ENCODE data around the gene ERAL1. TPM values are rescaled to one million over a fixed set of nuclear protein-coding genes. Genes with fewer than 3 reads are reported as not detected.

The ERAL1 gene
- total and polyA plus RNA-seq, 2 of the 8 experiments (the other 6 are each of a cell fraction or from before 2014, with no cell fraction given): 67.8 to 122 TPM

GRCh38 chr17:28901866-28902818, 47.3 kb downstream of the ERAL1 start:
- 4% methylated on average over 61 of the region's 62 CpGs; no CpG with 5 or more reads in 1 of the 2 experiments for WGBS, 2 experiments (ENCODE audit: extremely low coverage in 1 of 2, insufficient coverage in 1 of 2, insufficient read length in 1 of 2, insufficient replicate concordance in 2 of 2, low coverage in 1 of 2, low lambda C conversion rate in 2 of 2, missing lambda C conversion rate in 1 of 2)
- Histone ChIP-seq H2BK12ac (ENCODE audit: low read depth, low read length) (0 out of 2 replicates have a peak overlapping the region, but pooled peaks have one; percentile 39), H2BK20ac (ENCODE audit: low read length) (no peak overlapping the region), H4K8ac (ENCODE audit: extremely low read depth, insufficient read depth, low read length) (peak overlapping the region; percentile 92), H3K27ac (ENCODE audit: low read depth, low read length) (peak overlapping the region; percentile 54), H3K9ac (replicated peaks in 1 of 4; ENCODE audit: extremely low read depth in 1 of 4, low read depth in 3 of 4, low read length in 3 of 4) (peak overlapping the region; percentile 35 to 84 (median 71)), H2AFZ (ENCODE audit: low read length) (no peak overlapping the region), H3K23ac (ENCODE audit: insufficient read length) (no peak overlapping the region), H3K9me3 (ENCODE audit: insufficient read depth in 2 of 2, low read depth in 1 of 2, low read length in 1 of 2) (no peaks in the 10 kb centered on the region), H3K4me2 (ENCODE audit: insufficient read depth in 1 of 2, low read depth in 2 of 2, low read length in 2 of 2) (peak overlapping the region; percentile 70 to 88), H3K4me3 (ENCODE audit: extremely low read depth in 1 of 4, insufficient read depth in 2 of 4, low read depth in 3 of 4, low read length in 4 of 4) (peak overlapping the region; percentile 52 to 85 (median 72)), H3K36me3 (ENCODE audit: control insufficient read depth in 2 of 4, insufficient read depth in 4 of 4, low read length in 3 of 4) (peaks cover 9 to 17% (median 14%) of the 10 kb centered on the region in 4 experiments; a peak in 6 of 8 replicates), H3K14ac (ENCODE audit: insufficient read length) (no peak overlapping the region), H3K4me1 (replicated peaks in 1 of 4; ENCODE audit: control insufficient read depth in 3 of 4, insufficient read depth in 4 of 4, low read length in 3 of 4) (peaks cover 2 to 12% (median 5%) of the 10 kb centered on the region in 4 experiments; a peak in 6 of 7 replicates), H3K4ac (replicated peaks; ENCODE audit: insufficient read length, low read depth, low read length) (no peak overlapping the region), H2BK120ac (replicated peaks; ENCODE audit: low read depth, low read length) (no peak overlapping the region), H2BK5ac (ENCODE audit: low read depth, low read length) (peak overlapping the region; percentile 46; the same call in 1 of the 2 replicates), H3K79me2 (ENCODE audit: control insufficient read depth in 1 of 2, insufficient read depth in 2 of 2, low read length in 2 of 2) (peaks cover 0 to 3% of the 10 kb centered on the region in 2 experiments; a peak in 2 of 4 replicates), H2BK15ac (ENCODE audit: low read length) (no peak overlapping the region), H4K5ac (ENCODE audit: insufficient read length, low read depth, low read length) (no peak overlapping the region), H4K91ac (replicated peaks; ENCODE audit: insufficient read length, low read length) (peak overlapping the region; percentile 34), H3K23me2 (ENCODE audit: low read depth, low read length) (peaks cover 9% of the 10 kb centered on the region; the same call in 1 of the 2 replicates), H2AK5ac (ENCODE audit: low read depth, low read length) (no peak overlapping the region), H3K56ac (replicated peaks; ENCODE audit: insufficient read length, low read depth, low read length) (peak overlapping the region; percentile 86), H3K79me1 (ENCODE audit: low read depth, low read length) (peaks cover 3% of the 10 kb centered on the region; the same call in 1 of the 2 replicates), H3K18ac (ENCODE audit: extremely low read depth, low read length) (peak overlapping the region; percentile 91), H4K20me1 (replicated peaks in 1 of 2; ENCODE audit: control insufficient read depth in 1 of 2, insufficient read depth in 2 of 2, low read length in 2 of 2) (peaks cover 2 to 5% of the 10 kb centered on the region in 2 experiments), H3K27me3 (replicated peaks in 1 of 4; ENCODE audit: control insufficient read depth in 3 of 4, extremely low read depth in 1 of 4, insufficient read depth in 3 of 4, low read length in 3 of 4) (no peaks in the 10 kb centered on the region)
- POLR2A ChIA-PET (ENCODE audit: partially characterized antibody): interaction anchor here (0.7 to 7.7 kb wide), 11 partner anchors 9 to 182 kb away, joined by 3 to 71 read pairs (median 7); partner anchors contain the start of genes NEK8, PHF12, RPL23A and TLCD1
- FAIRE-seq (no peak), DNase-seq (ENCODE audit: low read depth in 1 of 2, low spot score in 2 of 2) (no peak)
- CTCF ChIA-PET (ENCODE audit: partially characterized antibody): interaction anchor here (0.5 to 5.6 kb wide), 29 partner anchors 10 to 255 kb away, joined by 3 to 45 read pairs (median 4); partner anchors contain the start of genes FAM222B, NEK8, RPL23A and TLCD1

All from H1 (cell line).